Measurements from ENCODE around the gene CELF4.

GRCh38 chr18:37394610-37394965, 171.0 kb downstream of the CELF4 start:
- TF ChIP-seq POLR2A (IDR thresholded peaks at IDR 0.05) (no peak), CTCF (IDR thresholded peaks at IDR 0.05) (no peak), EP300 (IDR thresholded peaks at IDR 0.05) (no peak), POLR2AphosphoS5 (IDR thresholded peaks at IDR 0.05) (no peak)
